Right ventricle myocardium inferior (tissue), 1 donor: Measurements from ENCODE around the gene CADM3. TPM values are rescaled to one million over a fixed set of nuclear protein-coding genes. Genes with fewer than 3 reads are reported as not detected.

ENCODE experiments used
- ATAC-seq: fragments of 200-7000 bp; cut with Tn5 transposase; one replicate; pipeline ENCODE4 v1.9.1; 2020; ENCODE audit warnings: mild to moderate bottlenecking, moderate library complexity
- DNase-seq: peaks from one replicate; pipeline ENCODE4 v3.0.0; 2021; ENCODE audit errors: missing footprints
- intact Hi-C: fragments of 100-400 bp; cut with DNase I; formaldehyde crosslinking; loops from one replicate; pipeline ENCODE4 v1.11.0; 2022
- long read RNA-seq: library from polyadenylated mRNA; unstranded; transcript quantifications from one replicate; pipeline ENCODE4 v2.0.0, GENCODE V29; 2021
- total RNA-seq: library from RNA; stranded (reverse); fragmentation: NEBNext Ultra II Directional; extraction: Animal tissue kit (Norgen Biotek cat#: 25700); gene quantifications from one replicate; pipeline ENCODE4 v1.2.1, GENCODE V29; 2021
- donor health status: DM: no; HTN: yes; CAD: no; lungs with severe emphysema.

CADM3 gene, protein sequence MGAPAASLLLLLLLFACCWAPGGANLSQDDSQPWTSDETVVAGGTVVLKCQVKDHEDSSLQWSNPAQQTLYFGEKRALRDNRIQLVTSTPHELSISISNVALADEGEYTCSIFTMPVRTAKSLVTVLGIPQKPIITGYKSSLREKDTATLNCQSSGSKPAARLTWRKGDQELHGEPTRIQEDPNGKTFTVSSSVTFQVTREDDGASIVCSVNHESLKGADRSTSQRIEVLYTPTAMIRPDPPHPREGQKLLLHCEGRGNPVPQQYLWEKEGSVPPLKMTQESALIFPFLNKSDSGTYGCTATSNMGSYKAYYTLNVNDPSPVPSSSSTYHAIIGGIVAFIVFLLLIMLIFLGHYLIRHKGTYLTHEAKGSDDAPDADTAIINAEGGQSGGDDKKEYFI
- 6.4 TPM for total RNA-seq
- long read RNA-seq, partial matches to known transcripts, result 0 of 3 reads
- long read RNA-seq, other reads (novel, unspliced or antisense), result 0 of 3 reads

DNA sequence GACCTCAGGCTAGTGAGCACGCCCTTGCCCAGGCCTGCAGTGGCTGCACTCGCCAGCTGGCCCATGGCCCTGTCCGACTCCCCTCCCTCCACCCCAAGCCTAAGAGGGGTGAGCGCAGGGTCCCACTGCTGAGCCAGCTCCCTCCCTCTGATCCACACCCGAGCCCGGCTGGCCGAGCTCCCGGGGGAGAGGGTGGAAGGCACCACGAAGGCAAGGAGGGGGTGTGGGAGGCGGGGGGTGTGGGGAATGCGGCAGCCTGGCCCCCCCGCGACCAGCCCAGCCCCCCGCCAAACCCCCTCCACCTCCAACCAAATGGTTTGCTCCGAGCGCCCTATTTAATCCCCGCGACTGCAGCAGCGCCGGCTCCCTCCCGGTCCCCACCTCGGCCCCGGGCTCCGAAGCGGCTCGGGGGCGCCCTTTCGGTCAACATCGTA, at the start of gene CADM3:
CADM3 (plus strand) TSS at position 362 of the 434 bp plus-strand sequence. CDS start 151 bp downstream, outside the sequence.
- DNase-seq, result no peak
- ATAC-seq, result peak; percentile 30
- intact Hi-C loops, result no loop called here

DNA sequence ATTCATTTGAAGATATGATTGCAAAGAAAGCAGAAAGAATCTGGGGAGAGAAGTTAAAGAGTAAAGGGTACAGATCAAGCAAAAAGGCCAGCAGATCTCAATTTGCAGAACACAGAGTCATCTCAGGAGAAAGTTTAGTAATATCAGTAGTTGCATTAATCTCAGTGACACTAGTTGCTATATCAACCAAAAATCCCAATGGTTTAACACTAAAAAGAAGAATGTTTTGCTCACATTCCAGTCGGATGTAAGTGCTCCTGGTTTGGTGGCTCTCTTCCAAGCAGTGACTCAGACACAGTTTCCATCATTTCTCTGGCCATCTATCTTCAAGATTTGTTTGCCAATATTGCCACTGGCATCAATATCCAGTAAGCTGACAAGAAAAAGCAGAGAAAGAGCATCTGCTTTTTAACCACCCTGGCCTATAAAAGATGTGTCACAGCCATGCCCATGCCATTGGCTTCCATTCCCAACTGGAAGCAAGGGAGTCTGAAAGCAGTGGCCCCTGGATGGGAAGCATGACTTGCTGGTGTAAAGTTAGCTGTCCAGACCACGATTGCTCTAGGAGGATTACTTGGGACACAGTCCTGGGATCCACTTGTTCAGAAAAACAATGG, 49.3 kb upstream of the CADM3 start:
- DNase-seq (no peak), ATAC-seq (no peak)
- intact Hi-C loops, result no loop called here

GRCh38 chr1:159123587-159123986, 47.8 kb upstream of the CADM3 start:
- ATAC-seq (no peak), DNase-seq (no peak)
- intact Hi-C loops, result no loop called here

- ATAC-seq, result no peak
- peak; percentile 71 for DNase-seq
- intact Hi-C loops, result no loop called here
These were observed 39.0 kb upstream of the CADM3 start for GRCh38 chr1:159132271-159132881.

DNA sequence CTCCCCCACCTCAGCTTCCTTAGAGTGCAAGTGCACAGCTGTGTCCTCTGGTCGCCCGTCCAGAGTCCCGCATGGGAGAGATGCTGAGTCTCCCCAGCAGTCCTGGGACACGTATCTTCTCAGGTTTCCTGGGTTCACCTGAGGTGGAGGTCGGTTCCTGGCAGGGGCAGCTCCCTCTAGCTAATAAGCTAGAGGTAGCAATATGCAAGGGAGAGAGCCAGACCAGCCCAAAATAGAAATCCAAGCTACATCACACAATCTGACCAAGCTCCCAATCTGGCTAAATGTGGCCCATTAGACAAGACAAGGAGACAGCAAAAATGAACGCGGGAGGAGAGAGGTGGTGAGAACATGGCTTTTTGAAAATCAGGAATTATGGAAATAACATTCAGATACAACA, 30.9 kb upstream of the CADM3 start:
- DNase-seq, result peak; percentile 53
- intact Hi-C loops, result no loop called here
- ATAC-seq, result no peak

DNA sequence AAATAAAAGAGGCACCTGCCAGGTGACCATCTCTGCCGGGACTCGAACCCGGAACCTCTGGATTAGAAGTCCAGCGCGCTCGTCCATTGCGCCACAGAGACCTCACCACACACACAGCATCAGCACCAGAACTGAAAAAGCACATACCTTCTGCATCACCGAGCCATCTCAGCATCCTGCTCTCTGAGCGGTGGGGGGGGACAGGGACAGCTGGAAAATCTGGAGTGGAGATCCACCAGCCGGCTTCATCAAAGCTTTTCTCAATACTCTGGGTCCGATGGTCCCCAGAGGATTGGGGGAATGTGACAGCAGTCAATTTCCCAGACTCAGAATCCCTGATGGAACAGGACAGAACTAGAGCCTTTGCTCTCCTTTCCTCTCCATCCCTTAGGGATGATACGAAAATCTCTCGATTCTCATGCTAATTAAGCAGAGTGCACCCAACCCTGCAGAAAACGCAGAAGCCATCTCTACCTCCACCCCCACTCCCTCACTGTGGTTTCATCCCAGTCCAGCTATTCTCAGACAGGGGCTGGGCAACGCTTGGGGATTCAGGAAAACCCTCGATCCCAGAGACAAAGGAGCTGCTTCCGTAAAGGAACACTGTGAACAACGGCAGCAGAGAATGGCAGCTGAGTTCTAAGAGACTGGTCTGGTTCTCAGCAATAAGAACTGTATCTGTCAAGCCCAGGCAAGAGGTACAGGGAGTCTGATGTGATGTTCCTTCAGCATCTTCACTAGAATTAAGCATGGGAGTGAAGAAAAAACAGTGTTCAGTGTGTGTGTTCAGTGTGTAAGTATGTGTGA, 29.6 kb upstream of the CADM3 start:
- DNase-seq, result no peak
- ATAC-seq, result no peak

DNA sequence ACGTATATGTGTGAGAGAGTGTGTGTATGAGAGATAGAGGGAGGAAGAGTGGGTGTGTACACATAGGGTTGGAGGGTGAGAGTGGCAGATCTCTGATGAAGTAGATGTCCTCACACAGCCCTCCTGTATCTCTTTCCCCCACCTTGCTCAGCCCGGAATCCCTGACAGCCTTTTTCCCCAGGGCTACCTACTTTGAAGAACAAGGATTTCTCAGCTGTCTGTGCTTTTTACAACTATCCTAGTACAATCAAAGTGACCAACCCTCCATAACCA, 29.1 kb upstream of the CADM3 start:
- no peak for DNase-seq
- ATAC-seq, result no peak
- intact Hi-C loops, result no loop called here

More for the DNA sequence above, 29.6 kb upstream of the CADM3 start:
- intact Hi-C loops, result no loop called here

GRCh38 chr1:159142726-159143510, 28.5 kb upstream of the CADM3 start:
- intact Hi-C loops, result no loop called here
- DNase-seq (no peak), ATAC-seq (no peak)

DNA sequence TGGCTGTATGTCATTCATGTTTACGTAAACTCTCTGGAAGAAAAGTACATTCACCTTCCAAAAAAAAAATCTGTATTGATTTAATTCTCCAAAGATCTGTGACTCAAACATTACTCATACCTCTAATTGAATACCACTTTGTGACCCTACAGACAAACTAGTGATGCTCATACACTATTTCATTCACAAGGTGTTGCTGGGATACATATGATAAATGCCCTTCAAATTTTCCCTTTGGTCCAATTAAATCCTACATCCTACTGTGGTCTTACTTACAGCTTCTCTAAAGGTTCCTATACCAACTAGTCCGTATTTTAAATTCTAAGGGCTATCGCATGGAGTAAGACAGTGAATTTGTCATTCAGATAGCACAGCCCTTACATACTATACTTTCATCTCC, 26.8 kb upstream of the CADM3 start:
- intact Hi-C loops, result no loop called here
- DNase-seq, result no peak
- ATAC-seq, result no peak

DNA sequence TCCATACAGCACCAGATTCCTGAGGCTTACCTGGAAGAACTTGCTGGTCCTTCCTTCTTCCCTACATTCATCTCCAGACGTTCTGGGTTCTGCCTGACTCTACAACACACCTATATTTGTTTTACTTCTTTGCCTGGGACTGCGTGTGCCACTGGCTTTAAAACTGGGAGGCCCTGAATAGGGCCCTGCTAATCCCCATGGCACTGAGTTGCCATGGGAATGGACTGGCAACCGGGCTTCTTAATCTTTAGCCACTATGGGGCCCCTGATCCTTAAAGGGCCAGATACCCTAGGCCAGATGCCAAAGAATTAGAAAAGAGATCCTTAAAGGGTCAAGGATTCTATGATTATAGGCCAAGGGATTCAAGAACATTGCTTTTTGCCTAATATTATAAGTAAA, 24.4 kb upstream of the CADM3 start:
- intact Hi-C loops, result no loop called here
- no peak for ATAC-seq
- DNase-seq, result no peak

DNA sequence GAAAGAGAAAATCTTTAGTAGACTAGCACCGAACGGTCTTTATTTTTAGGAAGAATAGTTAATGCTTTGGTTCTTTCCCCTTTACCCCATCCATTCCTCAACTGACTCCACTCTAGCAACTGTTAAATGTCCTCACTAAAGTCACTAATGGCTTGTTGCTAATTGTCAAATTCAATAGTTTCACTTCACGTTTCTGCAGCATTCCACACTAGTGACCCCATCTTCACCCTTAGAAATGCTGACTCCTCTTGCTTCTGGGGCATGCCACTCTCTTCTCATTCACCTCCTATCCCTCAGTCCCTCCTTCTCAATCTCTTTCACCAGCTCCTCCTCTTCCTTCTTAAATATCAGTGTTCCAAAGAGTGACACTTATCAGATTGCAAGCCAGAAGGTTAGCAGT, 19.4 kb upstream of the CADM3 start:
- DNase-seq, result no peak
- no peak for ATAC-seq
- intact Hi-C loops, result no loop called here

GRCh38 chr1:159161001-159161718, 10.3 kb upstream of the CADM3 start:
- ATAC-seq (peak; percentile 99), DNase-seq (peak; percentile 69)
- intact Hi-C loops, result loop anchor here (2.0 to 5.0 kb wide), 2 partner anchors 36 to 54 kb away; no protein-coding TSS in a partner anchor

DNA sequence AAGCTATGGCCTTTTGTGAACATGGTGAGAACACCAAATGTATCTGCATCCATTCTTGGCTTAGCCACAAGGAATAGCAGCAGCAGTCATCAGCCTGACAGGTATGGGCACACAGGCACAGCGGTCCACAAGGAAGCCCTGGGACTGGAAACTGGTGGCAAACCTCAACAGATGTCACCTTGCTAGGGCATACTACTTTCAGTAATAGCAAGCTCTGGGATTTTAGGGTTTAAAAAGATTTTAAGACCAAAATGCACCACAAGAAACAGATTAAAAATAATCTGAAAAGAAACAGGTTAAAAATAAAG, 9.7 kb upstream of the CADM3 start:
- intact Hi-C loops, result loop anchor here (2.0 to 5.0 kb wide), 2 partner anchors 36 to 53 kb away; no protein-coding TSS in a partner anchor
- ATAC-seq (no peak), DNase-seq (no peak)

- intact Hi-C loops, result loop anchor here (5.0 kb wide), 1 partner anchor 35 kb away; no protein-coding TSS in a partner anchor
- no peak for ATAC-seq
- no peak for DNase-seq
These were observed 8.7 kb upstream of the CADM3 start for GRCh38 chr1:159162516-159163265.

DNA sequence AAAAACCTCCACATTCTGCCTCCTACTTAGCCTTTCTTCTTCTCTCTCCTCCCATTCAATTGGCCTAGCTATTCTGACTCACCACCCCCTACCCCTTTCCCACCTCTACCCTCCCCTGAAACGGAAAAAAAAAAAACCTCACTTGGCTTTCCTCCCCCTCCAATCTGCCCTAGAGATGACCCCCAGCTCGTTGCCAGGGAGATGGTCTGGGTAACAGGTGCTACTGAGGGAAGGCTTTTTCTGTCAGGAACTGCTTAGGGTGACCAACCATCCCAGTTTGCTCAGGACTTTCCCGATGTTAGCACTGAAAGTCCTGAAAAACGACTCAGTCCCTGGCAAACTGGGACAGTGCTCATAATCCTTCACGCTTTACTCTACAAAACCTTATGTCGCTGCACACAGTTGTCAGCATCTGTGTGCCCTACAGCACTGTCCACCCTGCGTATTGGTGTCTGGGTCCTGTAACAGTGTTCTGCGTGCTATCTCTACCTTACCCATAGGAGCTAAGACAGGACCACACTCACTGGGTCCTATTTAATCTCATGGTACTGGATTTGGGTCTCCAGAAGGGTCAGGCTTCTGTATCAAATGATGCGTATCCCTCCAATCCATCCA, 7.7 kb upstream of the CADM3 start:
- ATAC-seq (no peak), DNase-seq (no peak)
- intact Hi-C loops, result loop anchor here (5.0 kb wide), 1 partner anchor 34 kb away; no protein-coding TSS in a partner anchor

GRCh38 chr1:159168043-159168442, 3.4 kb upstream of the CADM3 start:
- ATAC-seq (no peak), DNase-seq (no peak)
- intact Hi-C loops, result no loop called here

DNA sequence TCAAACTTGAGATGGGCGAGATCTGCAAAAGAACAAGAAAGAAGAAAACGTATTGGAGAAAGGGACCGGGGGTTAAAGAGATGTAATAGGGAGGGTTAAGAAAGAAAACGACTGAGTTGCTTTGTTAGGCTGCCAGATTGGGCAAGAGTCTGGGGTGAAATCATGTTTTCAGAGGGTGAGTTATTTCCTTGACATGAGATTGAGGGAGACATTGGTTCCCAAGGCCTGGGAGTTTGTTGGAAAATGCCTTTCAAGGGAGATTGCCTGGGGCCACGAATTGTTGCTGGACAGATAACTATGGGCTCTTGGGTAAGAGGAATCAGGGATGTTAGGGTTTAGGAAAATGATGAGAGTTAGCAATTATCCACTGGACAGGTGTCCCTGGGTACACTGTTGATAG, 776 bp upstream of the CADM3 start:
- ATAC-seq, result no peak
- intact Hi-C loops, result no loop called here
- DNase-seq, result no peak
